B cell (primary cell): ENCODE data around the gene PUM1. TPM values are rescaled to one million over a fixed set of nuclear protein-coding genes. Genes with fewer than 3 reads are reported as not detected.
A peak's percentile ranks its signal among the peaks of the same experiment; 100 is the strongest.

Experiments used
- ATAC-seq: fragments of 200-7000 bp; cut with Tn5 transposase; one replicate; pipeline ENCODE4 v1.10.0; 2021; ENCODE audit warnings: low read depth, mild to moderate bottlenecking, moderate number of reproducible peaks, moderate library complexity
- CTCF ChIA-PET: fragments of 350-600 bp; sonication (Branson Sonifier 250); formaldehyde crosslinking; loops from one replicate; lab custom pipeline; 2021; ENCODE audit warnings: antibody characterized with exemption, inconsistent platforms; lab: Charles Lee
- POLR2A ChIA-PET: fragments of 350-600 bp; sonication (Branson Sonifier 250); formaldehyde crosslinking; loops from one replicate; lab custom pipeline; 2021; ENCODE audit warnings: antibody characterized with exemption; lab: Charles Lee
- DNase-seq: peaks from one replicate; pipeline ENCODE4 v3.0.0; 2013
- H2AFZ ChIP-seq: 2 replicates; pipeline ENCODE4 v1.6.1; 2012; ENCODE audit warnings: mild to moderate bottlenecking, low read depth, low read length; ENCODE audit not compliant: insufficient read depth, poor library complexity, severe bottlenecking
- H3K27ac ChIP-seq, 2 donors: 1 replicate in 1 of 2; 2 replicates in 1 of 2; pipeline ENCODE4 v1.5.1; 2012 to 2013; ENCODE audit warnings: low read length in 2 of 2, mild to moderate bottlenecking in 2 of 2, moderate library complexity in 1 of 2
- H3K27me3 ChIP-seq, 4 experiments: fragments of 200-600 bp in 1 of 4; sonication (generic) in 1 of 4; replicated peaks in 1 of 4; 1 replicate in 2 of 4; 2 replicates in 2 of 4; pipeline versions ENCODE4 v1.6.1 to v1.7.0; 2013 to 2016; ENCODE audit warnings: low read length in 3 of 4, mild to moderate bottlenecking in 2 of 4, mixed read lengths in 1 of 4, moderate library complexity in 1 of 4; ENCODE audit not compliant: insufficient read depth in 4 of 4, control insufficient read depth in 3 of 4; ENCODE audit errors: control extremely low read depth in 1 of 4
- H3K36me3 ChIP-seq, 2 experiments: replicated peaks in 1 of 2; 1 replicate in 1 of 2; 2 replicates in 1 of 2; pipeline versions ENCODE4 v1.6.1 to v1.7.1; 2013; ENCODE audit warnings: low read length in 1 of 2; ENCODE audit not compliant: insufficient read depth in 2 of 2, control insufficient read depth in 1 of 2; ENCODE audit errors: control extremely low read depth in 1 of 2, extremely low read depth in 1 of 2
- H3K4me1 ChIP-seq, 2 donors: fragments of 200-600 bp in 1 of 2; sonication (generic) in 1 of 2; 1 replicate in 1 of 2; 2 replicates in 1 of 2; pipeline versions ENCODE4 v1.5.1 to v1.6.1; 2013 to 2017; ENCODE audit warnings: low read length in 2 of 2; ENCODE audit not compliant: control insufficient read depth in 2 of 2, insufficient read depth in 2 of 2
- H3K4me2 ChIP-seq: replicated peaks from 2 replicates; pipeline ENCODE3; 2012; ENCODE audit warnings: mild to moderate bottlenecking, low read depth, low read length; ENCODE audit not compliant: poor library complexity, severe bottlenecking
- H3K4me3 ChIP-seq, 5 experiments: fragments of 200-600 bp in 1 of 5; sonication (generic) in 1 of 5; 1 replicate in 3 of 5; 2 replicates in 2 of 5; pipeline versions ENCODE4 v1.5.1 to v1.7.0; 2011 to 2016; ENCODE audit warnings: low read length in 4 of 5, mild to moderate bottlenecking in 4 of 5, low read depth in 2 of 5, control low read depth in 1 of 5, moderate library complexity in 1 of 5; ENCODE audit not compliant: insufficient read depth in 1 of 5; ENCODE audit errors: control extremely low read depth in 1 of 5, extremely low read depth in 1 of 5
- H3K79me2 ChIP-seq: fragments of 200-600 bp; sonication (generic); one replicate; pipeline ENCODE4 v1.6.0; 2016; ENCODE audit warnings: low read length; ENCODE audit not compliant: control insufficient read depth, insufficient read depth
- H3K9ac ChIP-seq: fragments of 200-600 bp; sonication (generic); 2 replicates; pipeline ENCODE4 v1.6.1; 2017; ENCODE audit warnings: mild to moderate bottlenecking, low read length, moderate library complexity
- H3K9me3 ChIP-seq, 3 donors: one replicate each; pipeline versions ENCODE4 v1.6.1 to v1.7.1; 2013; ENCODE audit warnings: low read length in 2 of 3; ENCODE audit not compliant: control insufficient read depth in 2 of 3, insufficient read depth in 1 of 3; ENCODE audit errors: control extremely low read depth in 1 of 3
- H4K20me1 ChIP-seq: 2 replicates; pipeline ENCODE4 v1.6.0; 2012; ENCODE audit warnings: mild to moderate bottlenecking, low read length; ENCODE audit not compliant: insufficient read depth, control insufficient read depth, poor library complexity, severe bottlenecking
- H3K27ac Mint-ChIP-seq: one replicate; pipeline ENCODE4 v1.8.0; 2021; ENCODE audit warnings: mixed read lengths
- H3K27me3 Mint-ChIP-seq: one replicate; pipeline ENCODE4 v1.8.0; 2021; ENCODE audit warnings: mixed read lengths
- H3K4me1 Mint-ChIP-seq: one replicate; pipeline ENCODE4 v1.8.0; 2021; ENCODE audit warnings: mixed read lengths
- H3K4me3 Mint-ChIP-seq: one replicate; pipeline ENCODE4 v1.8.0; 2021; ENCODE audit warnings: mixed read lengths
- H3K9me3 Mint-ChIP-seq: one replicate; pipeline ENCODE4 v1.8.0; 2022; ENCODE audit warnings: mixed read lengths; ENCODE audit not compliant: insufficient read depth
- CTCF ChIP-seq: fragments of 200-600 bp; IDR thresholded peaks from one replicate; pipeline ENCODE4 v1.8.0; 2022; ENCODE audit warnings: antibody characterized with exemption, mild to moderate bottlenecking
- EZH2 ChIP-seq: IDR thresholded peaks from 2 replicates; pipeline ENCODE4 v1.6.1; 2012; ENCODE audit warnings: borderline replicate concordance, low read depth, mild to moderate bottlenecking, moderate library complexity, low read length; ENCODE audit not compliant: insufficient read depth, poor library complexity, severe bottlenecking
- WGBS: methylation state at CpG from one replicate; pipeline ENCODE4 v1.1.5; 2013; ENCODE audit warnings: missing lambda C conversion rate; ENCODE audit not compliant: insufficient coverage; 5-methylcytosine and 5-hydroxymethylcytosine counted together
- intact Hi-C: fragments of 100-400 bp; cut with micrococcal nuclease; formaldehyde crosslinking; loops from one replicate; pipeline ENCODE4 v1.10.0; 2022
- polyA plus RNA-seq: library from polyadenylated mRNA; depleted of rRNA; stranded (reverse); fragments of >200 nt; gene quantifications from 2 replicates; pipeline ENCODE4 v1.2.3, GENCODE V29; 2012
- total RNA-seq, 2 donors: library from RNA; stranded (reverse); fragments of 120-200 nt in 1 of 2; gene quantifications; 1 replicate in 1 of 2; 2 replicates in 1 of 2; pipeline versions ENCODE4 v1.2.3 to v1.2.4, GENCODE V29; 2013 to 2022

The PUM1 gene
- total and polyA plus RNA-seq, 2 donors (not counting 1 experiment from before 2014, with no cell fraction given) = 52.8 to 177 TPM

GRCh38 chr1:31031330-31032143, 34.0 kb downstream of the PUM1 start:
- H3K4me2 ChIP-seq = peak overlapping the region; percentile 39
- H3K9me3 ChIP-seq = no peaks in the 10 kb centered on the region
- peaks cover 2 to 23% of the 10 kb centered on the region in 2 experiments for H3K36me3 ChIP-seq
- H3K4me3 ChIP-seq = no peak overlapping the region
- Mint-ChIP-seq H3K4me1 (peaks cover 76% of the 10 kb centered on the region), H3K27me3 (no peaks in the 10 kb centered on the region), H3K27ac (peak overlapping the region; percentile 68), H3K9me3 (no peaks in the 10 kb centered on the region), H3K4me3 (peak overlapping the region; percentile 12)
- peaks cover 97% of the 10 kb centered on the region for H3K79me2 ChIP-seq
- ChIA-PET CTCF (interaction anchor here (0.6 to 1.5 kb wide), 2 partner anchors 20 to 46 kb away, joined by 3 to 5 read pairs; no protein-coding TSS in a partner anchor), POLR2A (interaction anchor here (0.7 kb wide), 1 partner anchor 121 kb away, joined by 3 read pairs; no protein-coding TSS in a partner anchor)
- intact Hi-C loops = no loop called here
- 92% methylated on average over 3 of the region's 5 CpGs for WGBS
- no peak overlapping the region for H2AFZ ChIP-seq
- peaks cover 44 to 50% of the 10 kb centered on the region in 2 donors for H3K4me1 ChIP-seq
- DNase-seq (no peak), ATAC-seq (no peak)
- peak overlapping the region in 1 of 2 donors; percentile 17 for H3K27ac ChIP-seq
- H3K27me3 ChIP-seq = no peaks in the 10 kb centered on the region
- TF ChIP-seq EZH2 (no peak), CTCF (no peak)
- H4K20me1 ChIP-seq = peaks cover 90% of the 10 kb centered on the region
- no peak overlapping the region for H3K9ac ChIP-seq

- Histone ChIP-seq H3K4me2 (peak overlapping the region; percentile 64), H2AFZ (no peak overlapping the region), H3K9ac (no peak overlapping the region), H3K4me1 (peaks cover 47 to 50% of the 10 kb centered on the region in 2 donors), H3K27ac (peak overlapping the region in 1 of 2 donors; percentile 49), H3K27me3 (no peaks in the 10 kb centered on the region), H3K4me3 (no peak overlapping the region), H3K36me3 (peaks cover 0 to 28% of the 10 kb centered on the region in 2 experiments), H4K20me1 (peaks cover 87% of the 10 kb centered on the region), H3K9me3 (no peaks in the 10 kb centered on the region), H3K79me2 (peaks cover 97% of the 10 kb centered on the region)
- Mint-ChIP-seq H3K4me1 (peaks cover 74% of the 10 kb centered on the region), H3K27me3 (no peaks in the 10 kb centered on the region), H3K9me3 (no peaks in the 10 kb centered on the region), H3K27ac (no peak overlapping the region), H3K4me3 (no peak overlapping the region)
- TF ChIP-seq EZH2 (no peak), CTCF (no peak)
- DNase-seq (no peak), ATAC-seq (no peak)
- POLR2A ChIA-PET = interaction anchor here (0.7 kb wide), 1 partner anchor 41 kb away, joined by 5 read pairs; no protein-coding TSS in a partner anchor
- intact Hi-C loops = loop anchor here (2.0 kb wide), 1 partner anchor 16 kb away; no protein-coding TSS in a partner anchor
- CTCF ChIA-PET = interaction anchor here (0.7 kb wide), 1 partner anchor 1821 kb away, joined by 3 read pairs; no protein-coding TSS in a partner anchor
These were observed 36.5 kb downstream of the PUM1 start for GRCh38 chr1:31029026-31029425.
